ENCODE measurements around the gene ZNF816.
"Not testable (repeated sequence)": the region's sequence is repeated elsewhere in the genome, so short reads cannot be mapped to it uniquely, and the experiment has no call there.

The ZNF816 gene

DNA sequence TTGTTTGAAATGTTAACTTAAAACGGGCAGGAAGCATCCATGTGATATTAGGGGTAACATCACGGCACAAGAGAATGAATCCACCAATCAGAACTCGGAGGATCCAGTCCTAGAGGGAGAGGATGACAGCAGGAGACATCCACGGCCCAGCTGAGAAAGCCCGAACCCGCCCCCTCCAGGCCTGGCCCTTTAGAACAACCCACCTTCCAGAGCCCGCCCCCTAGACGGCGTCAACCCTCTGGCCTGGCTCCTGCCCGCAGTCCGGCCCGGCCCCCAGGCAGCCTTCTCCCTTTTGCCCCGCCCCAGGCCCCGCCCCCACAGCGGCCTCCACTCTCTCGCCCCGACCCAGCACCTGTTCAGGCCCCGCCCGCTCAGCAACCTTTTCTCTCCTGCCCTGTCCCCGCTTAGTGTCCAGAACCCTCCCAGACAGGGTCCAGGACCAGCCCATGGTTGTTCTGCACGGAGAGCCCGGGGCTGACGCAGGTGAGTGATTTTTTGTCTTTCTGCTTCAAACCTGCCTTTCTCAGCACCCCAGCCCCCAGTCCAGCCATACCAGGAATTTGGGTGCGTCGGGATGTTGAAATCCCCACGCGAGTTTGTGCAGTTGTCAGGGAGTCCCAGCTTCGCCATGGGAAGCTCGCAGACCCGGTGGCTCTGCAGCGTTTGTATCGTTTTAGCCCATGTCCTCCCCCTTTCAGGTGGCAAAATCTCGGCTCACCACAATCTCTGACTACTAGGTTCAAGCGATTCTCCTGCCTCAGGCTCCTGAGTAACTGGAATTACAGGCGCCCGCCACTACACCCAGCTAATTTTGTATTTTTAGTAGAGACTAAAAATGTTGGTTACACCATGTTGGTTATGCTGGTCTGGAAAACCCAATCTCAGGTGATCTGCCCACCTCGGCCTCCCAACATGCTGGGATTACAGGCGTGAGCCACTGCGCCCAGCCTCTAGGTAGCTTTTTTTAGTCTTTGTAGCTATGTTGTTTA, 16.1 kb downstream of the ZNF816 start:
- no peak overlapping the region for H3K27ac ChIP-seq
- no peak overlapping the region for H3K4me3 ChIP-seq
- peaks cover 14 to 59% (median 54%) of the 10 kb centered on the region in 3 donors for H3K9me3 ChIP-seq
- TF ChIP-seq CTCF (IDR thresholded peaks at IDR 0.05), result no peak
- no peaks in the 10 kb centered on the region for H3K27me3 ChIP-seq
- peaks cover 0 to 10% (median 5%) of the 10 kb centered on the region in 4 donors for H3K4me1 ChIP-seq
- DNase-seq, result no peak
- intact Hi-C loops (cut with DNase I; ENCODE audit: low total_unique reads), result loop anchor here (10.0 kb wide), 1 partner anchor 158 kb away; the partner anchor contains the start of gene ZNF160
- peaks cover 19 to 37% (median 29%) of the 10 kb centered on the region in 3 donors for H3K36me3 ChIP-seq

DNA sequence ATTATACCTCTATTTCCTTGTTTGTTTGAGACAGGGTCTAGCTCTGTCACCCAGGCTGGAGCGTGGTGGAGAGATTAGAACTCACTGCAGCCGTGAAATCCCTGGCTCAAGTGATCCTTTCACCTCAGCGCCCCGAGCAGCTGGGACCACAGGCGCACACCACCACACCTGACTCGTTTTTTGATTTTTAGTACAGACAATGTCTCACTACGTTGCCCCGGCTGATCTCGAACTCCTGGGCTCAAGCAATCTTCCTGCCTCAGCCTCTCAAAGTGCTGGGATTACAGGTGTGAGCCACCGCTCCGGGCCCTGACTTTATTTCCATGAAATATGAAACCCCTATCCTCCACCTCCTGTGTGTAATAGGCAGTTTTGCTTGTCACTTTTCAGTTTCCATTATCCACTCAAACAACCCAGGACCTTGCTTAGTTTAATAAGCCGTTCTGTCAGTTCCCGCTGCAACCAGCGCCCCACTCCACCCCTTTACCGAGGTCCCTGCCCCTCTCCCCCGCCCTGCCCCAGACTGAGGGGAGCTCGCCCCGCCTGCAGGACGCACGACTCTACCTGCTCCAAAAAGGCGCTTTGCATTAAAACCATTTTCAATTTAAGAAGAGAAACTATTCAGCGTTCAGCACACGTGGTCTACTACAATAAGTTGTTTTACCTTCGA, 16.9 kb downstream of the ZNF816 start:
- H3K36me3 ChIP-seq, result peaks cover 11 to 29% (median 21%) of the 10 kb centered on the region in 3 donors
- H3K27me3 ChIP-seq, result no peaks in the 10 kb centered on the region
- DNase-seq, result no peak
- TF ChIP-seq CTCF (IDR thresholded peaks at IDR 0.05), result no peak
- H3K27ac ChIP-seq, result no peak overlapping the region
- no peak overlapping the region for H3K4me3 ChIP-seq
- H3K9me3 ChIP-seq, result peaks cover 14 to 52% (median 46%) of the 10 kb centered on the region in 3 donors
- H3K4me1 ChIP-seq, result peaks cover 0 to 18% (median 7%) of the 10 kb centered on the region in 4 donors
- intact Hi-C loops (cut with DNase I; ENCODE audit: low total_unique reads), result loop anchor here (10.0 kb wide), 1 partner anchor 159 kb away; the partner anchor contains the start of gene ZNF160

- Histone ChIP-seq H3K36me3 (peaks cover 2 to 20% (median 12%) of the 10 kb centered on the region in 3 donors), H3K9me3 (peaks cover 10 to 43% (median 37%) of the 10 kb centered on the region in 3 donors), H3K4me1 (peaks cover 0 to 18% (median 7%) of the 10 kb centered on the region in 4 donors)
- not testable (repeated sequence) for DNase-seq, H3K27me3 ChIP-seq, H3K4me3 ChIP-seq, H3K27ac ChIP-seq
- intact Hi-C loops (cut with DNase I; ENCODE audit: low total_unique reads), result loop anchor here (10.0 kb wide), 1 partner anchor 160 kb away; the partner anchor contains the start of gene ZNF160
Observed at GRCh38 chr19:52944703-52945493, 17.8 kb downstream of the ZNF816 start.

DNA sequence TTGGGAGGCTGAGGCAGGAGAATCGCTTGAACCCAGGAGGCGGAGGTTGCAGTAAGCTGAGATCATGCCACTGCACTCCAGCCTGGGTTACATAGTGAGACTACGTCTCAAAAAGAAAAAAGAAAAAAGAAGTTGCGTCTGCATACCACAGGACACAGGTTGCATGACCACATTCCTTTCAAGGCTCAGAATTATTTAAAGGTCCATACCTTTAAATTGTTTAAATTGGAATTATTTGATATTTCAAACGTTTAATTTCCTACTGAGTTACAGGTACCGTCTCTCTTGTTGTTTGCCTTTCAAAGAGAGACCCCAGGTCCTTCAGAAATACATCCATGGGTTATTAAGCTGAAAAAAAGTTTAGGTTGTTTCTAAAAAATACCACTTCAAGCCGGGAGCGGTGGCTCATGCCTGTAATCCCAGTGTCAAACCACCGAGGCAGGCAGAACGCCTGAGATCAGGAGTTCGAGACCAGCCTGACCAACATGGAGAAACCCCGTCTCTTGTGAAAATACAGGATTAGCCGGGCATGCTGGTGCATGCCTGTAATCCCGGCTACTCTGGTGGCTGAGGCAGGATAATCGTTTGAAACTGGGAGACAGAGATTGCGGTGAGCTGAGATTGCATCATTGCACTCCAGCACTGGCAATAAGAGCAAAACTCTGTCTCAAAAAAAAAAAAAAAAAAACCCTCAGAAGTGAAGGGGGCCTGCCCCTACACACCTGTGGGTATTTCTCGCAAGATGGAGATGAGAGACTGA, 18.6 kb downstream of the ZNF816 start:
- peak in 1 of 2 donors; percentile 16 for DNase-seq
- H3K27ac ChIP-seq, result no peak overlapping the region
- peaks cover 8 to 34% (median 29%) of the 10 kb centered on the region in 3 donors for H3K9me3 ChIP-seq
- H3K36me3 ChIP-seq, result peaks cover 0 to 12% (median 3%) of the 10 kb centered on the region in 3 donors
- TF ChIP-seq CTCF (IDR thresholded peaks at IDR 0.05), result no peak
- no peaks in the 10 kb centered on the region for H3K27me3 ChIP-seq
- intact Hi-C loops (cut with DNase I; ENCODE audit: low total_unique reads), result loop anchor here (2.0 to 10.0 kb wide), 2 partner anchors 19 to 161 kb away; partner anchors contain the start of genes ZNF160 and ZNF816
- peaks cover 0 to 18% (median 7%) of the 10 kb centered on the region in 4 donors for H3K4me1 ChIP-seq
- H3K4me3 ChIP-seq, result no peak overlapping the region

Measured in tibial artery (tissue), 4 donors.